GM18867 (cell line): Measurements from ENCODE around the gene PRDM16.
"Not testable (repeated sequence)": the region's sequence is repeated elsewhere in the genome, so short reads cannot be mapped to it uniquely, and the experiment has no call there.

Experiments used
- ATAC-seq: cut with Tn5 transposase; IDR thresholded peaks from one replicate; pipeline ENCODE4 v1.9.1; 2021; ENCODE audit warnings: mild to moderate bottlenecking, moderate library complexity; ENCODE audit not compliant: unreplicated experiment

The PRDM16 gene

DNA sequence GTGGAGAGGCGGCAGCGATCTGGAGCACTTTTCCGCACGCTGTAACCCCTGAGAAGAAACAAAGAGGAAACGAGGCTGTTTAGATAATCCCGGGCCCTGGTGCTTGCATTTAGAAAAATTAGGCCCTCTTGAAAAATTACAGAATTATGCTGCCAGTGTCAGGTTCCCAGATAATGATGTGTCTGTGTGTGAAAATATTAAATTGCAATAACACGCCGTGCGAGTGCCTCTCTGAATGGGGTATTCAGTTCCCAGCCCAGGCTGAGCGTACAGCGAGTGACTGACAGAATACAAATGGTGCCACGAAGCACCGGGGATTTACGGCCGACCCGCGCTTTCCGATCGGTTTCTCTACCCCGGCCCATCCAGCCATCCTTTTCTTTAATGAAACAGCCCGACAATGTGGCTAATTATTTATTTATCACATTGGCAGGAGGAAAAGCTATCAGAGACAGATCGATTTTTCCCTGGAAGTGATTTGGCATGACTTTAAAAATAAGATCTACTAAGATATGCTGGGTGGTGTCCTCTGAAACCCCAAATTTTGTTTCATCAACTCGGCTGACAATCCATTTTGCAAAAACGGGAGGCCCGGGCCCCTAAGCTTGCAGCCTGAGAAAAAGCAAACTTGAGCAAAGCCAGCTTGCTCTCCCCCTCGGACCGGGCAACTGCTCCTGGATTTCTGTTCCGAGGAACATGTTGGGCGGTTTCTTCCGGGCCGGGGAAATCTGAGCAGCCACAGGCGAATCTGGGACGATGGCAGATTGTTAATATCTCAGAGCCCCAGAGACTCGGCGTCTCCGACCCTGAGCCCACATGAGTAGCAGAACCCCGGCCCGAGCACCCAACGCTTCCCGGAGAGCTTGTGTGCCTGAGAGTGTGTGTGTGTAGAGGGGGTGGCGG lies 11.3 kb downstream of the PRDM16 start:
- no peak for ATAC-seq

DNA sequence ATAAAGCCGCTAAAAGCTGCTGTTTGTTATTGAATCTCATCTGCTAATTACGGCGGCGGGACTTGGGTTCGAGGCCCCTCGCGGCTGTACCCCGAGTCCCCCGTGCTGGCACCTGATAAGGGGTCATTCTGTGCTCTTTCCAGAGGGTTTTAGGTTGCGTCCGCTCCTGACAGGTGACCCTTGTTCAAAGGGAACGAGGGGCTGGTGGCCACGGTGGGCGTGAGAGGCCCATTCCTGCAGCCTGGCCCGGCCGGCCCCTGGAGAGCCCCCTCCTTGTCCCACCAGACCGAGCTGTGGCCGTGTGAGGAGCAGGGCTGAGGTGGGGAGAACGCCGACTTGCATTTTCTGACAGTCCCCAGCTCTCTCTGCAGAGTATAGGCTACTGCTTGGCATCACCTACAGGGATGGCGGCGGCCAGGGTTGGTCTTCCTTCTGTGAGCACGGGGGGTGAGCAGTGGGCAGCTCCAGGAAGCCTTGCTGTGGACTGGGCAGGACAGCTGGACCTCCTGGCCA lies 12.2 kb downstream of the PRDM16 start:
- no peak for ATAC-seq

DNA sequence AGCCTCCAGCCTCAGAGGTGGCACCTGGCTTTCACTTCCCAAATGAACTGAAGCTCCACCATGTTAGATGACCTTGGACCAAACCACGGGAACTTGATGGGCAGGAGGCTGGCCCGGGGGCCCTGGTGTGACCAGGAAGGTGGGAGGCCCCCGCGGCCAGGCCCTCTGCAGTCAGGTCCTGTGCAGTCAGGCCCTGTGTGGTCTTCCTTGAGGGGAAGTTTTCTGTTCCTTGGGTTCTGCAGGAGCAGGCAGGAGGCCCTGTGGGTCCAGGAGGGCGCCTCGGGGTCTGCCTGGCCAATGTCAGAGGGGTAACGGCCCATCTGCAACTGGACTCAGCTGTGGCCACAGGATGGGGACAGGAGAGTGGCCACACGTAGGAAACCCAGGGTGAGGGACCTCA lies 13.0 kb downstream of the PRDM16 start:
- no peak for ATAC-seq

DNA sequence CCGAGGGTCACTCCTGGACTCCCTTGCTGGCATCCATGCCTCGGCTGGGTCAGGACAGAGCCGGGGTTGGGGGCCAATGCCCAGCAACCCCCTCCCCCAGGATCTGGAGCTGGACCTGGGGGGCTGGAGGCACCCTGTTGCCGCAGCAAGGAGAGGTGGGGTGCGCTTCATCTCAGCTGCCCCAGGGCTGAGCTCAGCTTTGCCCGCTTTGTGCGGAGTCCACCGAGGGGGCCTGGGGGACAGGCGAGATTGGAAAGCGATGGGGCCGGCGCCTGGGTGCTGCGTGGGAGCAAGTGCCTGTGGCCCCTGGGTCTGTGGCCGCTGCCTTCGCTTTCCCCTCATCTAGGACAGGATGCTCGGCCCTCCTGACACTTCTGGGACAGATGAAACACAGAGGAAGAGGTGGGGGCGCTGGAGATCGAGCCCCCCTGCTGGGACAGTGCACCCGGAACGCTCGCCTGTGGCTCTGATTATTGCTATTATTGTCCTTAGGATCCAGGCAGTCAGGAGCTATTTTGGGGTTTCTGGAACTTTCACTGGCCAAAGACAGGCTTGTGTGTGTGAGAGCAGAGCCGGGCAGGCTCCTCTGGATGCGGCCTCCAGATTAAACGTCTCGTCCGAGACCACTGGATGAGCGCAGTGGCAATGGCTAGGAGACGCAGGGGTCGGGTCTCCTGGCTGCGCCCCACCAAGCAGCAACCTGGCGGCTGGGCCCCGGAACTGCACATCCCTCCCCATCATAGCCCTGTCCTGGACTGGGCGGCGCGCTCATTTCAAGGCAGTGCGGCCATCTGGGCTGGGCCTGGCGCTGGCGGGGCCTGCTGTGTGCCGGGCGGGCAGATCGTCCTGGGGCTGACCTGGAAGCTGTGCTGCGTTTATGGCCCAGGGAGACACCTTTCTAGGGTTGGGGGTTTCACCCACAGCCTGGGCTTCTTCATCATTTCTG lies 13.8 kb downstream of the PRDM16 start:
- no peak for ATAC-seq

DNA sequence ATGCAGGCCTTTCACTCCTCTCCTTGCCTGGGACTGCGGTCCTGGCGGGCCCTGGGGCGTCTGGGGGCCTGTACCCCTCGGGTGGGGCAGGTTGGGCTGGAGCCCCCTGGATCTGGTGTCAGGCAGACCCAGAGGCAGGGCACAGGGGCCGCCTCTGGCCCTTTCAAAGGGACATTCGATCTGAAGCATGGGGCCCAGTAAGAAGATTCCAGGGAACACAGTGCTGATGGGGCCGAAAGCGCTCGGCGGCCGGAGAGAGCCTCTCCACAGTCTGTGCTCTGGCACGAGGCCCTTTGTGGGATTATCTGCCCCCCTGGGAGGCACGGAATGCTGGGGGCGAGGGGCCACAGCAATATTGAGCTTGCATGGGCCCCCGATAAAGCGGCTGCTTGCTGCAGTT lies 15.2 kb downstream of the PRDM16 start:
- no peak for ATAC-seq

DNA sequence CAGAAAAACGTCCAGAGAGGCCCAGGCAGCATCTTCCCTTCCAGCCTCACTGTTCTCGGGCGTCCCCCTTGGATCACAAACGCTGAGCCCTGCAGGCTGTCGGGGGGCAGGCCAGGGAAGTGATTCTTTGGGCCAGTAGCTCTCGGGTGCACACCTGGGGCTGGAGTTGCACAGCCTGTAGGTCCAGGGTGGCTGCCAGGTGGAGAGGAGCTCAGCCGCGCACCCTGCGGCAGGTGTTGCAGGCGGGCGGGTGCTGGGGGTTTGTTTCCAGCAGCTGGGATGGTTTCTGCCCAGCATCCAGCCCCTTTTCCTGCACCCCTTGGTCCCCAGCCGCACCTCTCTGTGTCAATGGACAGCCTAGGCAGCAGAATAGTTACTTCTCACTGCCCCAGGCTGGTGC lies 15.7 kb downstream of the PRDM16 start:
- no peak for ATAC-seq

- no peak for ATAC-seq
These were observed 16.7 kb downstream of the PRDM16 start for GRCh38 chr1:3085721-3086120.

GRCh38 chr1:3086272-3086974 lies 17.4 kb downstream of the PRDM16 start:
- no peak for ATAC-seq

GRCh38 chr1:3087049-3087448 lies 18.0 kb downstream of the PRDM16 start:
- no peak for ATAC-seq

DNA sequence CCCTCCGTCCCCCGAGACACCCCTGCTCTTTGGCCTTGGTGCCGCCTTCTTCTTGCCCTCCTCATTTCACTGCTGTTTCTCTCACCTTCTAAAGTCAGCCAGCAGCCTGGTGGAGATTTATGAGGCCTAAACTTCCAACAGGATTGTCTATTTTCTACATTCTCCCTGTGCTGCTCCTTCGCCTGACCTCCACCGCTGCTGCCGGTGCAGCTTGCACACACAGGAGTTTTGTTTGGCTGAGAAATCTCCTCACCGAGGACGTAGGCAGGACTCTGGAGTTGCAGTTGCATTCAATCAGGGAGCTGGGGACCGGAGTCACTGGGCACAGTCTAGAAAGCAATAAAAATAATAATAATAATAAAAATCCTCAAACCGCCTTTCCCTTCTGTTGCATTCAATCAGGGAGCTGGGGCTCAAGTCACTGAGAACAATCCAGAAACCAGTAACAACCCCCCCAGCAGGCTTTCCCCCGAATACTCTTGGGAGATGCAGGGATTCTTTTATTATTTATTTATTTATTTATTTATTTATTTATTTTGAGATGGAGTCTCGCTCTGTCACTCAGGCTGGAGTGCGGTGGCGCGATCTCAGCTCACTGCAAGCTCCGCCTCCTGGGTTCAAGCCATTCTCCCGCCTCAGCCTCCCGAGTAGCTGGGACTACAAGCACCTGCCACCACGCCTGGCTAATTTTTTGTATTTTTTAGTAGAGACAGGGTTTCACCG lies 19.1 kb downstream of the PRDM16 start:
- not testable (repeated sequence) for ATAC-seq

DNA sequence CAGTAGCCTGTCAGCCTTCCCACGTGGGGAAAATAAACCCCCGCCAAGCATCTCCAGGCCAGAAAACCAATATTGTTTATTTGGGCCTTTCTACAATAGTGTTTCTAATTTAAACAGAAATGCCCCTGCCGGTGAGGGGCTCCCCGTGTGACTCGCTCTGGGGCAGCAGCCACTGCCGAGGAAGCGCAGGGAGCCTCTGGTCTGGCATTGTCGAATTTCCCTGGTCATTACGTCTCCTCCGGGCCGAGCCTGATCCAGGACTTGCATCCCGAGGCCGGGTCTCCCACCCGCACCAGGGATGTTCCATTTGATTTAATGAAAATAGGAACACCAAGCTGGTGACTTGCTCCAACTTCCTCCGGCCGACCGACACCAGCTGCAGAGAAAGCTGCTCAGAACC lies 20.5 kb downstream of the PRDM16 start:
- ATAC-seq: no peak

GRCh38 chr1:3091334-3091733 lies 22.3 kb downstream of the PRDM16 start:
- no peak for ATAC-seq

DNA sequence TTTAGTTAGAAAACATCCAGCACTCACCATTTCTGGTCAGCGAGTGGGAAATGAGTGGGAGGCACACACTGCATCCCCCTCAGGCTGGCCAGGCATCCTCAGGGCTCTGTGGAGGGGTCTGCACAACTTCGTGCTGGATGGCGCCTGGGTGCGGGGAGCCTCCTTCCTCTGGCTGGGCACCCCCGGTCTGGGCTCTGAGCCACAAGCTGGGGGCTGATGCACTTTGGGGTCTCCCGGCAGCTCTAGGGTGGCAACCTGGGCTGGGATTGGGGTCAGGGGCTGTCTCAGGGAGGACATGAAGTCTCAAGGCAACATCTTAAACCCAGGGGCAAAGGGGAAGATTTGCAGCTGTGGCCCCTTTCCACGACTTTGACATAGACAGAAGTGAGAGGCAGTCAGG lies 23.5 kb downstream of the PRDM16 start:
- ATAC-seq: no peak

- ATAC-seq: no peak
These were observed 25.1 kb downstream of the PRDM16 start for GRCh38 chr1:3093898-3094626.

DNA sequence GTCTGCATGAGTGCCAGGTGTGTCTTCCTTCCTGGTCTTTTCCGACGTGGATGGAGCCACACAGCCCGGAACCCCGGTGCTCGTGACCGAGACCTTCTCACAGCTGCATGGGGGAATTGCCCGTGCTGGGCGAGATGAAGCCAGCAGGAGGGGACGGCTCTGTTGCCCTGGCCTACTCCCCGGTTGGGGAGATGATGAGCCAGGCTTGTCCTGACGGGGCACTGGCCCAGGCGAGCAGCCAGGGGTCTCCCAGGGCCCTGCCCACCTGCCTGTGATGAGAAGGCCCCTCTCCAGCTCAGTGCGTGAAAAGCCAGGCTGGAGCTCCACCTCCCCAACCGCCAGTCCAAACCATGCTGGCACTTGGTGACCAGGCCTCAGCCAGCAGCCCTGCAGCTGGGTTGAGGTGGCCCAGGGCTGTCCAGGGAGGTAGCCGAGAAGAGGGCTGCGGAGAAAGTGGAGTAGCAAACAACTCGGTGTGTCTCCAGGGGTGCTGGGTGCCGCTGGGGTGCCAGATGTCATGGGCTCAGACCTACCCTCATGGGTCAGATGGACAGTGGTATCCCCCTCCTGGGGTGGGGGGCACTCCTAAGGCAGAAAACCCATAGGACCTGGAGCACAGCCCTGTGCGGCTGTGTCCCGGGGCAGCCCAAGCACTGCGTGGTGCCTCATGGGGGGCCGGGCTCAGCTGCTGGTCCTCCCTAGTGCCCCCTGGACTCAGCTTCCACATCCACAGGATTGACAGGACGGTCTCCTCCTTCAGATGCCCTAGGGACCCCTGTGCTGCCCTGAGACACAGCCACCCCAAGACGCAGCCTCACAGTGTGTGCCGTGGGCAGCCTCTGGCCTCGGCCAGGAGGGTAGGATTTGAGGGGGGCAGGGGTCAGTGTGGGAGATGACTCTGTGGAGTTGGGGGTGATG lies 26.1 kb downstream of the PRDM16 start:
- no peak for ATAC-seq

GRCh38 chr1:3096345-3096744 lies 27.3 kb downstream of the PRDM16 start:
- ATAC-seq: no peak

GRCh38 chr1:3097231-3097630 lies 28.2 kb downstream of the PRDM16 start:
- no peak for ATAC-seq

GRCh38 chr1:3097861-3098260 lies 28.9 kb downstream of the PRDM16 start:
- no peak for ATAC-seq

- no peak for ATAC-seq
These were observed 30.9 kb downstream of the PRDM16 start for GRCh38 chr1:3099861-3100260.
